ENCODE data around the gene RASSF3. TPM values are rescaled to one million over a fixed set of nuclear protein-coding genes. Genes with fewer than 3 reads are reported as not detected.

The RASSF3 gene
- total and polyA plus RNA-seq, 2 of the 13 experiments (the other 11 are each of a cell fraction or from before 2014, with no cell fraction given) = 15.5 to 16.0 TPM

GRCh38 chr12:64633940-64634337, 23.6 kb downstream of the RASSF3 start (continued):
- peak; percentile 55; the same call in 1 of the 2 replicates for TF ChIP-seq FOXO1 (CRISPR knock-in tag; IDR thresholded peaks at IDR 0.05)
- no peak for TF ChIP-seq JUNB (CRISPR knock-in tag; IDR thresholded peaks at IDR 0.05; ENCODE audit: borderline replicate concordance)
- peak; percentile 88 for TF ChIP-seq FOXP4 (CRISPR knock-in tag; IDR thresholded peaks at IDR 0.05)
- TF ChIP-seq NPAS2 (CRISPR knock-in tag; IDR thresholded peaks at IDR 0.05; ENCODE audit: borderline replicate concordance) = no peak
- 0 out of 4 replicates have a peak, but pooled peaks of 1 of the 2 experiments have one; percentile 12 for TF ChIP-seq EP300 (IDR thresholded peaks at IDR 0.05; ENCODE audit: low read depth in 2 of 2, low read length in 2 of 2)
- no peak for TF ChIP-seq EP300 (CRISPR knock-in tag; IDR thresholded peaks at IDR 0.05; ENCODE audit: borderline replicate concordance)
- peak; percentile 64; the same call in 1 of the 2 replicates for TF ChIP-seq ZNF263 (CRISPR knock-in tag; IDR thresholded peaks at IDR 0.05)
- TF ChIP-seq MIER3 (CRISPR knock-in tag; IDR thresholded peaks at IDR 0.05; ENCODE audit: borderline replicate concordance) = peak; percentile 54; the same call in 1 of the 2 replicates
- 0 out of 2 replicates have a peak, but pooled peaks have one; percentile 14 for TF ChIP-seq BCL6 (CRISPR knock-in tag; IDR thresholded peaks at IDR 0.05)
- peak; percentile 47; the same call in 1 of the 2 replicates for TF ChIP-seq MEIS1 (CRISPR knock-in tag; IDR thresholded peaks at IDR 0.05; ENCODE audit: borderline replicate concordance)
- TF ChIP-seq NCOA2 (CRISPR knock-in tag; IDR thresholded peaks at IDR 0.05) = peak; percentile 31; the same call in 1 of the 2 replicates
- peak; percentile 39; the same call in 1 of the 2 replicates for TF ChIP-seq FOXJ3 (CRISPR knock-in tag; IDR thresholded peaks at IDR 0.05; ENCODE audit: borderline replicate concordance)
- TF ChIP-seq KLF16 (CRISPR knock-in tag; IDR thresholded peaks at IDR 0.05) = peak in 1 of 2 experiments; percentile 40; a peak in 1 of 4 replicates
- TF ChIP-seq CREB1 (IDR thresholded peaks at IDR 0.05) = peak; percentile 25; the same call in 1 of the 2 replicates
- TF ChIP-seq CREB1 (CRISPR knock-in tag; IDR thresholded peaks at IDR 0.05) = no peak
- peak; percentile 44; the same call in 1 of the 2 replicates for TF ChIP-seq RARA (CRISPR knock-in tag; IDR thresholded peaks at IDR 0.05)
- no peak for TF ChIP-seq ZNF275 (CRISPR knock-in tag; IDR thresholded peaks at IDR 0.05; ENCODE audit: borderline replicate concordance)
- TF ChIP-seq ASH2L (IDR thresholded peaks at IDR 0.05; ENCODE audit: insufficient read length, low read depth, low read length) = peak; percentile 23
- no peak for TF ChIP-seq GPBP1L1 (CRISPR knock-in tag; IDR thresholded peaks at IDR 0.05)
- peak; percentile 49; the same call in 1 of the 2 replicates for TF ChIP-seq IKZF5 (CRISPR knock-in tag; IDR thresholded peaks at IDR 0.05)
- peak; percentile 68 for TF ChIP-seq RCOR2 (CRISPR knock-in tag; IDR thresholded peaks at IDR 0.05)
- peak; percentile 34; the same call in 1 of the 2 replicates for TF ChIP-seq CTCF (CRISPR knock-in tag; IDR thresholded peaks at IDR 0.05)
- 0 out of 2 replicates have a peak, but pooled peaks have one; percentile 20 for TF ChIP-seq ISL2 (CRISPR knock-in tag; IDR thresholded peaks at IDR 0.05)

Data from HepG2 (cell line).